OCI-LY3 (cell line): Measurements from ENCODE around the gene GAS7.
"Not testable (repeated sequence)": the region's sequence is repeated elsewhere in the genome, so short reads cannot be mapped to it uniquely, and the experiment has no call there.

Experiments
- H2AFZ ChIP-seq: fragments of 200-600, 300-600 bp; shearing (Covaris generic); 2 replicates; pipeline ENCODE4 v1.6.0; 2014; ENCODE audit warnings: antibody characterized with exemption, low read depth, low read length
- H3K27ac ChIP-seq: fragments of 200-600, 300-600 bp; sonication (generic); 2 replicates; pipeline ENCODE4 v1.5.1; 2014; ENCODE audit warnings: mild to moderate bottlenecking, low read length, moderate library complexity, mixed read lengths
- H3K27me3 ChIP-seq: fragments of 200-600, 300-600 bp; sonication (generic); 2 replicates; pipeline ENCODE4 v1.6.1; 2014; ENCODE audit warnings: low read depth, low read length, mixed read lengths
- H3K36me3 ChIP-seq: fragments of 200-600, 300-600 bp; sonication (generic); replicated peaks from 2 replicates; pipeline ENCODE3; 2014; ENCODE audit warnings: low read depth, low read length, mixed read lengths
- H3K4me1 ChIP-seq: fragments of 300-600, 200-600 bp; sonication (generic); 2 replicates; pipeline ENCODE4 v1.6.1; 2014; ENCODE audit warnings: low read length, mixed read lengths
- H3K4me2 ChIP-seq: fragments of 200-600, 300-600 bp; sonication (generic); 2 replicates; pipeline ENCODE4 v1.6.1; 2014; ENCODE audit warnings: low read length, mixed read lengths
- H3K4me3 ChIP-seq: fragments of 300-600, 200-600 bp; sonication (generic); 2 replicates; pipeline ENCODE4 v1.5.1; 2014; ENCODE audit warnings: antibody characterized with exemption, mild to moderate bottlenecking, low read length, moderate library complexity
- H3K79me2 ChIP-seq: fragments of 300-600, 200-600 bp; shearing (Covaris generic); 2 replicates; pipeline ENCODE4 v1.6.1; 2014; ENCODE audit warnings: mild to moderate bottlenecking, low read length, mixed read lengths
- H3K9ac ChIP-seq: fragments of 300-600, 200-600 bp; shearing (Covaris generic); 2 replicates; pipeline ENCODE4 v1.6.0; 2014; ENCODE audit warnings: mild to moderate bottlenecking, low read length, moderate library complexity
- H3K9me3 ChIP-seq: fragments of 200-600, 300-600 bp; shearing (Covaris generic); 2 replicates; pipeline ENCODE4 v1.6.1; 2014; ENCODE audit warnings: low read length, mixed read lengths; ENCODE audit not compliant: insufficient read depth
- H4K20me1 ChIP-seq: fragments of 200-600, 300-600 bp; sonication (generic); 2 replicates; pipeline ENCODE4 v1.6.1; 2016; ENCODE audit warnings: low read length, mixed read lengths; ENCODE audit not compliant: insufficient read depth
- EZH2phosphoT487 ChIP-seq: fragments of 200-600 bp; shearing (Covaris generic); IDR thresholded peaks from 2 replicates; pipeline ENCODE4 v1.6.1; 2018; ENCODE audit warnings: antibody characterized with exemption, mixed run types, low read depth
- TF ChIP-seq, protein P1 (sequence below): fragments of 200-600, 300-600 bp; sonication (generic); IDR thresholded peaks from 2 replicates; pipeline ENCODE4 v1.5.1; 2014; ENCODE audit warnings: antibody characterized with exemption, low read length, low read depth

GAS7 gene

GRCh38 chr17:10103712-10104111 is 94.7 kb downstream of the GAS7 start:
- Histone ChIP-seq H3K4me1 (no peaks in the 10 kb centered on the region), H3K36me3 (no peaks in the 10 kb centered on the region), H3K27me3 (no peaks in the 10 kb centered on the region), H3K27ac (no peak overlapping the region), H3K79me2 (no peaks in the 10 kb centered on the region), H3K4me3 (no peak overlapping the region), H3K9ac (no peak overlapping the region), H4K20me1 (no peaks in the 10 kb centered on the region), H2AFZ (no peak overlapping the region), H3K9me3 (no peaks in the 10 kb centered on the region), H3K4me2 (no peak overlapping the region)
- TF ChIP-seq, protein P1, sequence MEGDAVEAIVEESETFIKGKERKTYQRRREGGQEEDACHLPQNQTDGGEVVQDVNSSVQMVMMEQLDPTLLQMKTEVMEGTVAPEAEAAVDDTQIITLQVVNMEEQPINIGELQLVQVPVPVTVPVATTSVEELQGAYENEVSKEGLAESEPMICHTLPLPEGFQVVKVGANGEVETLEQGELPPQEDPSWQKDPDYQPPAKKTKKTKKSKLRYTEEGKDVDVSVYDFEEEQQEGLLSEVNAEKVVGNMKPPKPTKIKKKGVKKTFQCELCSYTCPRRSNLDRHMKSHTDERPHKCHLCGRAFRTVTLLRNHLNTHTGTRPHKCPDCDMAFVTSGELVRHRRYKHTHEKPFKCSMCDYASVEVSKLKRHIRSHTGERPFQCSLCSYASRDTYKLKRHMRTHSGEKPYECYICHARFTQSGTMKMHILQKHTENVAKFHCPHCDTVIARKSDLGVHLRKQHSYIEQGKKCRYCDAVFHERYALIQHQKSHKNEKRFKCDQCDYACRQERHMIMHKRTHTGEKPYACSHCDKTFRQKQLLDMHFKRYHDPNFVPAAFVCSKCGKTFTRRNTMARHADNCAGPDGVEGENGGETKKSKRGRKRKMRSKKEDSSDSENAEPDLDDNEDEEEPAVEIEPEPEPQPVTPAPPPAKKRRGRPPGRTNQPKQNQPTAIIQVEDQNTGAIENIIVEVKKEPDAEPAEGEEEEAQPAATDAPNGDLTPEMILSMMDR = no peak
- TF ChIP-seq EZH2phosphoT487 = no peak

- no peak for TF ChIP-seq EZH2phosphoT487
- TF ChIP-seq, protein P1 = no peak
- Histone ChIP-seq H3K27ac (no peak overlapping the region), H3K9me3 (no peaks in the 10 kb centered on the region), H3K4me3 (no peak overlapping the region), H3K4me1 (no peaks in the 10 kb centered on the region), H2AFZ (no peak overlapping the region), H4K20me1 (no peaks in the 10 kb centered on the region), H3K79me2 (no peaks in the 10 kb centered on the region), H3K9ac (no peak overlapping the region), H3K27me3 (no peaks in the 10 kb centered on the region), H3K4me2 (no peak overlapping the region), H3K36me3 (no peaks in the 10 kb centered on the region)
These were observed 95.6 kb downstream of the GAS7 start for GRCh38 chr17:10102817-10103216.

- Histone ChIP-seq H3K9ac (no peak overlapping the region), H3K4me1 (no peaks in the 10 kb centered on the region), H3K27ac (no peak overlapping the region), H3K79me2 (no peaks in the 10 kb centered on the region), H3K27me3 (no peaks in the 10 kb centered on the region), H3K4me2 (no peak overlapping the region), H3K4me3 (no peak overlapping the region), H3K9me3 (no peaks in the 10 kb centered on the region), H3K36me3 (no peaks in the 10 kb centered on the region), H2AFZ (no peak overlapping the region), H4K20me1 (no peaks in the 10 kb centered on the region)
- TF ChIP-seq EZH2phosphoT487 = no peak
- TF ChIP-seq, protein P1 = no peak
These were observed 99.3 kb downstream of the GAS7 start for GRCh38 chr17:10099051-10099571.

DNA sequence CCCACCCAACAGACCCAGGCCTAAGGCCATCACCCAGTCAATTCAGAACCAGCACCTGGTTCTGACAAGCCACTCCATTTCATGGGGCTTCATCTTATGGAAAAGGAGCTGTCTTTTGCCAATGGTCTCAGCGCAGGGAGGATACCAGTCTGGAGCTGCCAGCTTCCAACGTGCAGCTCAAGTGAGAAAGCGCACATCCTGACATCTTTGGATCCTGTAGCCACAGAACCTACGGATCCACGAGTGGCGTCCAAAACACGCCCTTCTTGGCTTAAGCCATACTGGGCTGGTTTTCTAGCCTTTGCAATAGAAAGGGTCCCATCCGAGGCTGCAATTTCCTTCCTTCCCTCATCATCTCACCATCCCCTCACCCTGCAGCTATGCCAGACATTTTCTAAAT is 101.8 kb downstream of the GAS7 start:
- Histone ChIP-seq H3K36me3 (no peaks in the 10 kb centered on the region), H3K27ac (no peak overlapping the region), H3K9ac (no peak overlapping the region), H3K27me3 (no peaks in the 10 kb centered on the region), H4K20me1 (no peaks in the 10 kb centered on the region), H3K9me3 (no peaks in the 10 kb centered on the region), H3K79me2 (no peaks in the 10 kb centered on the region), H3K4me2 (no peak overlapping the region), H2AFZ (no peak overlapping the region), H3K4me1 (no peaks in the 10 kb centered on the region), H3K4me3 (no peak overlapping the region)
- TF ChIP-seq, protein P1 = no peak
- TF ChIP-seq EZH2phosphoT487 = no peak

DNA sequence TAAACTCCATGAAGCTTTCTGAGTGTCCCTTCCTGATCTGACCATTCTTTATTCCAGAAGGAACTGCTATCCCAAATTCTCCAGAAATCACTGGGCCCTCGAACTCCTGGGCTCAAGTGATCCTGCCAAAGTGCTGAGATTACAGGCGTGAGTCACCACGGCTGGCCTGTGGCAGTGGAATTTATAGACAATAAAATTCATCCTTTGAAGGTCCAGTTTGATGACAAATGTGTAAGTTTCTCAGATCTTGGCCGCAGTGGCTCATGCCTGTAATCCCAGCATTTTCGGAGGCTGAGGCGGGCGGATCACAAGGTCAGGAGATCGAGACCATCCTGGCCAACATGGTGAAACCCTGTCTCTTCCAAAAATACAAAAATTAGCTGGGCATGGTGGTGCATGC is 103.1 kb downstream of the GAS7 start:
- not testable (repeated sequence) for H4K20me1 ChIP-seq, H3K4me2 ChIP-seq, H3K27me3 ChIP-seq, H3K27ac ChIP-seq, H3K4me3 ChIP-seq, H3K36me3 ChIP-seq, H3K9ac ChIP-seq, H3K79me2 ChIP-seq, H3K4me1 ChIP-seq, H2AFZ ChIP-seq, H3K9me3 ChIP-seq
